Measurements from ENCODE around the gene LGALSL.

- no peak for TF ChIP-seq CTCF (IDR thresholded peaks at IDR 0.05)
- TF ChIP-seq POLR2A (IDR thresholded peaks at IDR 0.05): no peak
- TF ChIP-seq POLR2AphosphoS5 (IDR thresholded peaks at IDR 0.05): no peak
- no peak for TF ChIP-seq EP300 (IDR thresholded peaks at IDR 0.05)
These were observed 31.5 kb upstream of the LGALSL start for GRCh38 chr2:64422466-64422865.
